Activated effector memory CD4-positive, alpha-beta T cell treated with anti-CD3 and anti-CD28 coated beads, Interleukin-2, amount 50 U/mL, for 16 hours (primary cell): ENCODE results near the gene FZD8.
"Not testable (repeated sequence)": the region's sequence is repeated elsewhere in the genome, so short reads cannot be mapped to it uniquely, and the experiment has no call there.

Experiments used
- DNase-seq: peaks from one replicate; pipeline ENCODE4 v3.0.0-alpha.2; 2020

Gene FZD8, protein sequence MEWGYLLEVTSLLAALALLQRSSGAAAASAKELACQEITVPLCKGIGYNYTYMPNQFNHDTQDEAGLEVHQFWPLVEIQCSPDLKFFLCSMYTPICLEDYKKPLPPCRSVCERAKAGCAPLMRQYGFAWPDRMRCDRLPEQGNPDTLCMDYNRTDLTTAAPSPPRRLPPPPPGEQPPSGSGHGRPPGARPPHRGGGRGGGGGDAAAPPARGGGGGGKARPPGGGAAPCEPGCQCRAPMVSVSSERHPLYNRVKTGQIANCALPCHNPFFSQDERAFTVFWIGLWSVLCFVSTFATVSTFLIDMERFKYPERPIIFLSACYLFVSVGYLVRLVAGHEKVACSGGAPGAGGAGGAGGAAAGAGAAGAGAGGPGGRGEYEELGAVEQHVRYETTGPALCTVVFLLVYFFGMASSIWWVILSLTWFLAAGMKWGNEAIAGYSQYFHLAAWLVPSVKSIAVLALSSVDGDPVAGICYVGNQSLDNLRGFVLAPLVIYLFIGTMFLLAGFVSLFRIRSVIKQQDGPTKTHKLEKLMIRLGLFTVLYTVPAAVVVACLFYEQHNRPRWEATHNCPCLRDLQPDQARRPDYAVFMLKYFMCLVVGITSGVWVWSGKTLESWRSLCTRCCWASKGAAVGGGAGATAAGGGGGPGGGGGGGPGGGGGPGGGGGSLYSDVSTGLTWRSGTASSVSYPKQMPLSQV

GRCh38 chr10:35642035-35642792 lies at the start of gene FZD8:
TSS of gene FZD8 (minus strand) at chr10:35642296. CDS start at chr10:35641429, 867 bp downstream.
- DNase-seq = peak; percentile 89

GRCh38 chr10:35691522-35692236 lies 49.6 kb upstream of the FZD8 start:
- no peak for DNase-seq

DNA sequence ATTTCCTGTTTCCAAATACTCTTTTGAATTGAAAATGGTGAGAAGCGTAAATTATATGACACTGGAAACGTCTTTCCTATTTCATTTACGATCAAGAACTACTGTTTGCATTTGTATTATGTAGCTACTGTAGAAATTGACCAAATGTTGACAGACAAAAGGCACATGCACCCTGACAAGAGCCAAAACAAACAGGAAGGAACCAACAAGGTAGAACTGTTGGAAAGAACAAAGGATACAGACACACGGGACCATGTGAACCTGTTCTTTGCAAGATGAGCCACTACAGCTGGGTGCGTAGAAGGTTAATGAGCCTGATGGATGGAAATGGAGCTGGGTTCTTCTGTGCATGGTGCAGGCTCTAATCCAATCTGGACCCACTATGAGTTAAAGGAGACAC lies 48.4 kb upstream of the FZD8 start:
- DNase-seq = no peak

DNA sequence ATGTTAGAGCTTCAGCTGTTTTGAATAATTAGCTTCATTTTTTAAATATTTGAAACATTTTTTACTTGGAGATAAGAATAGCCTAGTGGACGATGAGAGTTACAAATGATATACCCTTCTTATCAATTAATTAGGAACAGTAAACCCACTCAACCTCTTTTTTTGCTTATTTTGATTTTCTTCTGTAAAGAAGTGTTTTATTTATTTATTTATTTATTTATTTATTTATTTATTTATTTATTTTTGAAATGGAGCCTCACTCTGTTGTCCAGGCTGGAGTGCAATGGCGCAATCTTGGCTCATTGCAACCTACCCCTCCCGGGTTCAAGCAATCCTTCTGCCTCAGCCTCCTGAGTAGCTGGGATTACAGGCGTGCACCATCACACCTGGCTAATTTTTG lies 43.8 kb upstream of the FZD8 start:
- not testable (repeated sequence) for DNase-seq

GRCh38 chr10:35685402-35685801 lies 43.3 kb upstream of the FZD8 start:
- DNase-seq = no peak

DNA sequence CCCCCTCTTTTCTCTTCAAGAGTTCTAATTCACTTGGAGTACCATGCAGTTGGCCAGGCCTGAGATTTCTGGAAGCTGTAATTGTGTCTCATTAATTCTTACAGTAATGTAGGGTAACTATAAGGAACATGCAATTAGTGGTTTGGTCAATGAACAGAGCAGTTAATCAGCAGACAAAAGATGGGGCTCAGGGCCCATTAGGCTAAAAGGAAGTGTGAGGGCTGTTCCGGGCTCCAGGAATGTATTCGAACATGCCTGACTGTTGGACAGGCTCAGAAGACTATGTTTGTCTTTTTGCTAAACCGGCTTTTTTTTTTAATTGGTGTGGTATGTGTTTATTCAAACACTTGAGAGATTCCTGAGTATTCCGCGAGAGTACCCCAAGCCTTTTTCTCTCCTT lies 42.5 kb upstream of the FZD8 start:
- DNase-seq = no peak

GRCh38 chr10:35675846-35676245 lies 33.8 kb upstream of the FZD8 start:
- no peak for DNase-seq

DNA sequence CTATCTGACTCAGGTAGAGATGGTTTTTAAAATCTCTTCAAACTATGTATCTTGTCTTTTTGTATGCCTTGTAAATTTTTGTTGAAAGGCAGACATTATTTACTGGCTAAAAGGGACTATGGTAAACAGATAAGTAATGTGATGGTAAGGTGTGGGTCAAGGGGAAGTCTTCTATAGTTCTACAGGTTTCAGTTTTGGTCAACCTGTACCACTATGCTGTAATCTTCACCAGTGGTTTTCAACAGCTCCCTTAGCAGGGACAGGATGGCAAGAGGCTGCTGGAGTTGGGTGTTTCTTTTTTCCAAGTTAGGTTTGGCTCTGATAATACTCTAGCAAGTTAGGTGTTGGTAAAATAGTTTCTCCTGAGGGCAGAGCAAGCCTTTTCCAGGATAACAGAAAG lies 32.7 kb upstream of the FZD8 start:
- DNase-seq = no peak

- DNase-seq = no peak
Observed at GRCh38 chr10:35668865-35669650, 27.0 kb upstream of the FZD8 start.

DNA sequence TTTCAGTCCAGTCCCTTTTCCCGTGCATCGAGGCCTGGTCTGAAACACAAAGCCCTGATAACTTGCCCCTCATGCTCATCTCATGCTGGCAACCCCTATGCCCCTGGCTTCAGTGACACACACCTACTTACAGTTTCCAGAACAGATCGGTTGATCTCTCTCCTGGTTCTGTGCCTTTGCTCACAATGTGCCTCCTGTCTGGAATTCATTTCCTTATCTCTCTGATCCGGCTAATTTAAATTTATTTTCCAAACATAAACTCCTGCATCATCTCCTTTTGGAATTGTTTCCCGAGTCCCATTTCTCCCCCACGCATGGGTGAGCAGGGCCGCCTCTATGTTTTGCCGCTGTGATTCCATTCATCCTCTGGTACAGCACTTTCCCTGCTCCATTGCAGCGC lies 25.9 kb upstream of the FZD8 start:
- no peak for DNase-seq

GRCh38 chr10:35667270-35667889 lies 25.3 kb upstream of the FZD8 start:
- no peak for DNase-seq

DNA sequence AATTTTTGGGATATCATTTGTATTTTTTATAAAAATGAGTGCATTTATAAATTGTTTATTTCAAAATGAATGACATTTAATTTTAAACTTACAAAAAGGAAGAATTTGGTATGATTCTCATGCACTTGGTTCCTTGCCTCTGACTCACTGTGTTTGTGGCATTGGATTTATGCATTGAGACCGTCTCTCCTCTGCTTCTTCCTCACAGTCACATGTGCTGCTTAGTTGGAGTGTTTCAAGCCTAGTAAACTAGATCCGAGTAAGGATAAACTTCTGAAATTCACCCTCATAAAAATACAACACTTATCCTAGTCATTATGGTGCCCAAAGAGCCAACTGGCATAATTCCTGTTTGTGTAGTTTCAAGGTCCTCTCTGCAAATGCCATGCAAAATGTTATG lies 19.1 kb upstream of the FZD8 start:
- DNase-seq = no peak

DNA sequence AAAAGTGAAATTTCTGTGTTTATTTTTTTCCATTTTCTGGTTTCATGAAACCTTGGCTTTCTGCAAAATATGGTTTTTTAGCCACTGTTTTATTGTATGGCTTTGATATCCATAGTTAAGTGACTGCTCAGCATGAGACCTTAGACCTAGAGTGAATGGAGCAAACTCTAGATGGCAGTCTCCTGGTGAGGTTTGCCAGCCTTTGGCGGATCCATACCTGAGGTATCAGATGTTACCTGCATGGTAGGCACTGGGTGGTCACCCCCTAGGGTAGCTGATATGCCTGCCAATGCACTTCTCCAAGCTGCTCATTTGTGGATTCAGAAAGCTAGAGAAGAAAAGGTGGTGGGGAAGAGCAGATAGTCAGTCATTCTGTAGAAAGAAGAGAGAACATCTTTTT lies 17.4 kb upstream of the FZD8 start:
- DNase-seq = no peak

GRCh38 chr10:35657621-35658020 lies 15.5 kb upstream of the FZD8 start:
- no peak for DNase-seq

DNA sequence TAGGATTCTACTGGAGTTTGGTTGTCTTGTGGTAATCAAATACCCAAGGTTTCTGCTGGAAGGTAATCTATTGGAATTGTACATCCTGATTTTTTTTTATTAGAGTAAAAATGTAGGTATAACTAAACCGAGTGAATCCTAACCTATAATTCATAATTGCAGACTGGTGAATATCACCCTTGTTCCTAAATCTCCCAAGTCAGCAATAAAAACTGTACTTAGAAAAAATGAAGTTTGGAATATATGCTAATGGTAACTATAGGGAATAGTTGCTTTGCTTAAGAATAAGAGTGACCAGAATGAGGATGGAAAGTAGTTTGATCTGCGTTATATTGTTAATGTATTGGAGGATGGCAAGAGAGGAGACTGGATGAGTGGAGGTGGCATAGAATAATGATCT lies 10.7 kb upstream of the FZD8 start:
- DNase-seq = no peak

DNA sequence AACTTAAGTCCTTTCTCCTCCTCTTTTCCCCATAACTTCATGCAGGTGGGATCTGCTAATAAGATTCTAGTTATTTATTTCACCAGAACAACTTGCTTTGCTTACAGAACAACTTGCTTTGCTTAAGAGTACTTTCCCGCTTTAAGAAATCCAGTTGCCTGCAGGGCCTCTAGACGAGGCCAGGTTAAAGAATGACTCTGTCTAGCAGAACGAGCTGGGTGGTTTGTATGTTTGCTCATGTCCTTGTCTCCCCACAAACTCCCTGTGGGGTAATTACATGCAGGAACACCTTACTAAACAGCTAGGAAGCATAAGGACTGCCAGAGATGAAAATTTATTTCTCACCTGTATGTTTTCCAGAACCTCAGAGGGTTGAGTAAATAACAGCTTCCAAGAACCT lies 8.8 kb upstream of the FZD8 start:
- no peak for DNase-seq

- no peak for DNase-seq
Observed at GRCh38 chr10:35644050-35644950, 2.2 kb upstream of the FZD8 start.

DNA sequence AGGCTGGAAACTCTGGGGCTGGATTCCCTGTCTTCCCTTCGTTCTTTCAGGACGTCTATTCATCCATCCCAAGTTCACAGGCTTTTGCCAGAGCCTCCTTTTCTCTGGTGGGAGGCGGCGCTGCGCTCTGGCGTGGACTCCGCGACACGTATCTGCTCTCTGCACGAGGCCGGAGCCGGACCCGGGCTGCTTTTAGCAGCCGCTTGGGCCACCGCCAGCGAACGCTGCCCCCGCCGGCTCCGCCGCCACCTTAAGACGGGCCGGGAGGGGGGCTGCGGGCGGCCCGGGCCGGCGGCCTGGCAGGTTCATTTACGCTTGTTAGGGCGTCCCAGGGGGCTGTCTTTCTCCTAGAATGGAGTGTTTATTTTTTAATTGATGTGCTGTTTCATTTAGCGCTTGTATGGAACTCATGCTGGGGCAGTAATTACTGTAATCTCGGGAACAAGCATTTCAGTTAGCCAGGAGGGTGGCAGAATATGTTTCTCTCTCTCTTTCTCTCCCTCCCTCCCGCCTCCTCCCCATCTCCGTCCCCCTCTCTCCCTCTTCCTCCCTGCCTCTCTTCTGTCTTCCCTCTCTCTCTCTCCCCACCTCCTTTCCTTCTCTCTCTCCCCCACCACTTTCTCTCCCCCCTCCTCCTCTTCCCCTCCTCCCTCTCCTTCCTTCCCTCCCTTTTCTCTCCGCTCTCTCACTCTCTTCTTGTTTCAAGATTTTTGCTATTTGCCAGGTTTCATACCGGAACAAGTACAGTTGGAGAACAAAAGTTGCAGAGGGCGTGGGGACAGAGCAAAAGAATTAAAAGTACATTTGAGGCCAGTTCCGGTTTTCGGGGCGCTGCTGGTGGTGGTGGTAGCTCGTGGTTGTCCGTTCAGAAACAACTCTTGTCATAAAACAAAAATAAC lies 1.3 kb upstream of the FZD8 start:
- DNase-seq = peak; percentile 69

DNA sequence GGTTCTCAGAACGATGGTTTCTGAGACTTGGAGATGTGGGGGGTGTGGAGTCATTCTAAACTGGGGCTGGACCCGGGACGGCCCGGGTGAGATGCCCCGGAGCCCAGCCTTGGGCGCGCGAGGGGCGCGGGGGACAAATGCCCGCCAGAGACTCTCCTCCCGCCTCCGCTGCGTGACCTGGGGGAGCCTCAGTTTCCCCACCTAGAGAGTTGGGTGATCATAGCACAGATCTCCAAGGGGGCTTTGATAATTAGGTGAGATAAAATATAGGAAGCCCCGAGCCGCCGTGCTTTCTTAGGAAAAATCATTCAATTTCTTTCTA lies 658 bp upstream of the FZD8 start:
- DNase-seq = no peak

GRCh38 chr10:35641676-35642034 lies 441 bp downstream of the FZD8 start:
- no peak for DNase-seq
